Endothelial cell of umbilical vein (primary cell): Measurements from ENCODE around the gene RIBC2. TPM values are rescaled to one million over a fixed set of nuclear protein-coding genes. Genes with fewer than 3 reads are reported as not detected.

Experiments used
- BruUV-seq: library from RNA; stranded (reverse); fragments of 400-500 nt; replicated peaks from 2 replicates; lab custom pipeline; 2021; lab: Mats Ljungman, UMichigan
- CTCF ChIA-PET: fragments of 300-600, 350-600 bp; sonication (Branson Sonifier 250); formaldehyde crosslinking; loops from one replicate; lab custom pipeline; 2021; ENCODE audit warnings: antibody characterized with exemption, inconsistent platforms; lab: Charles Lee
- POLR2A ChIA-PET: fragments of 300-600, 350-600 bp; sonication (Branson Sonifier 250); formaldehyde crosslinking; loops from one replicate; lab custom pipeline; 2021; ENCODE audit warnings: antibody characterized with exemption, inconsistent platforms; lab: Charles Lee
- DNase-seq: peaks from one replicate; pipeline ENCODE4 v3.0.0-alpha.2; 2011; ENCODE audit warnings: low read depth, low spot score
- FAIRE-seq: peaks from 2 replicates; lab custom pipeline; 2011; peaks lifted over from hg19 to GRCh38; lab: Jason Lieb, UNC
- H2AFZ ChIP-seq: 2 replicates; pipeline ENCODE4 v1.6.0; 2012; ENCODE audit warnings: low read depth, low read length, control low read depth, inconsistent platforms
- H3K27ac ChIP-seq: 2 replicates; pipeline ENCODE4 v1.5.1; 2011; ENCODE audit warnings: low read depth, mild to moderate bottlenecking, control low read depth, low read length, moderate library complexity; ENCODE audit not compliant: insufficient read depth
- H3K27me3 ChIP-seq, 2 experiments: 2 replicates each; pipeline versions ENCODE4 v1.6.0 to v1.6.1; 2011; ENCODE audit warnings: low read length in 2 of 2, mixed read lengths in 1 of 2; ENCODE audit not compliant: control insufficient read depth in 2 of 2, insufficient read depth in 2 of 2
- H3K36me3 ChIP-seq, 2 experiments: 2 replicates in 1 of 2; 3 replicates in 1 of 2; pipeline ENCODE4 v1.5.1; 2011; ENCODE audit warnings: low read length in 2 of 2, mild to moderate bottlenecking in 1 of 2, moderate library complexity in 1 of 2; ENCODE audit not compliant: control insufficient read depth in 2 of 2, insufficient read depth in 2 of 2; ENCODE audit errors: extremely low read depth in 1 of 2
- H3K4me1 ChIP-seq: 3 replicates; pipeline ENCODE4 v1.5.1; 2011; ENCODE audit warnings: mild to moderate bottlenecking, low read length; ENCODE audit not compliant: control insufficient read depth, insufficient read depth; ENCODE audit errors: extremely low read depth
- H3K4me2 ChIP-seq: 2 replicates; pipeline ENCODE4 v1.6.1; 2011; ENCODE audit warnings: low read length, control low read depth, mixed read lengths; ENCODE audit not compliant: insufficient read depth
- H3K4me3 ChIP-seq, 3 experiments: fragments of 200-600 bp in 1 of 3; sonication (generic), shearing (Covaris generic) in 1 of 3; replicated peaks in 1 of 3; 2 replicates each; pipeline ENCODE4 v1.5.1; 2011 to 2016; ENCODE audit warnings: control low read depth in 3 of 3, low read length in 3 of 3, mild to moderate bottlenecking in 2 of 3, inconsistent platforms in 1 of 3, low read depth in 1 of 3, moderate library complexity in 1 of 3; ENCODE audit not compliant: insufficient read depth in 1 of 3
- H3K79me2 ChIP-seq: 2 replicates; pipeline ENCODE4 v1.6.0; 2012; ENCODE audit warnings: low read length, inconsistent platforms; ENCODE audit not compliant: control insufficient read depth, insufficient read depth
- H3K9ac ChIP-seq: replicated peaks from 2 replicates; pipeline ENCODE3; 2011; ENCODE audit warnings: low read length, control low read depth; ENCODE audit not compliant: insufficient read depth; ENCODE audit errors: extremely low read depth
- H3K9me1 ChIP-seq: replicated peaks from 3 replicates; pipeline ENCODE4 v1.6.0; 2011; ENCODE audit warnings: mild to moderate bottlenecking, low read length; ENCODE audit not compliant: control insufficient read depth, insufficient read depth; ENCODE audit errors: extremely low read depth
- H3K9me3 ChIP-seq: replicated peaks from 2 replicates; pipeline ENCODE4 v1.5.1; 2012; ENCODE audit warnings: low read length, inconsistent platforms; ENCODE audit not compliant: control insufficient read depth, insufficient read depth
- H4K20me1 ChIP-seq: replicated peaks from 2 replicates; pipeline ENCODE3; 2011; ENCODE audit warnings: mild to moderate bottlenecking, low read length; ENCODE audit not compliant: control insufficient read depth, insufficient read depth; ENCODE audit errors: extremely low read depth
- CTCF ChIP-seq, 2 donors: IDR thresholded peaks; 1 replicate in 1 of 2; 2 replicates in 1 of 2; pipeline ENCODE4 v1.5.1; 2011; ENCODE audit warnings: low read length in 2 of 2, mild to moderate bottlenecking in 2 of 2, moderate library complexity in 2 of 2, control low read depth in 1 of 2, inconsistent platforms in 1 of 2, low read depth in 1 of 2; ENCODE audit not compliant: insufficient read depth in 1 of 2; ENCODE audit errors: extremely low read depth in 1 of 2
- EZH2 ChIP-seq: IDR thresholded peaks from 2 replicates; pipeline ENCODE4 v1.6.1; 2012; ENCODE audit warnings: borderline replicate concordance, low read depth, mild to moderate bottlenecking, moderate library complexity, low read length, inconsistent platforms; ENCODE audit not compliant: severe bottlenecking
- FOS ChIP-seq: IDR thresholded peaks from 2 replicates; pipeline ENCODE4 v1.6.1; 2011; ENCODE audit warnings: mild to moderate bottlenecking, low read length, moderate library complexity, borderline replicate concordance; ENCODE audit not compliant: insufficient read depth
- GATA2 ChIP-seq: IDR thresholded peaks from 2 replicates; pipeline ENCODE4 v1.7.0; 2011; ENCODE audit warnings: low read depth, mild to moderate bottlenecking, moderate library complexity, mixed read lengths, low read length; ENCODE audit not compliant: insufficient read length, insufficient read depth
- JUN ChIP-seq: IDR thresholded peaks from 2 replicates; pipeline ENCODE4 v1.6.1; 2011; ENCODE audit warnings: borderline replicate concordance, low read depth; ENCODE audit not compliant: insufficient read length, insufficient read depth
- MAX ChIP-seq: IDR thresholded peaks from 2 replicates; pipeline ENCODE4 v1.6.1; 2011; ENCODE audit not compliant: insufficient read depth, insufficient read length
- MYC ChIP-seq: IDR thresholded peaks from one replicate; pipeline ENCODE4 v1.6.1; 2011; ENCODE audit warnings: mild to moderate bottlenecking, low read depth, low read length
- POLR2A ChIP-seq: IDR thresholded peaks from 2 replicates; pipeline ENCODE4 v1.6.1; 2012; ENCODE audit warnings: low read depth, mild to moderate bottlenecking, control low read depth, low read length
- POLR2AphosphoS5 ChIP-seq: IDR thresholded peaks from 2 replicates; pipeline ENCODE4 v1.6.1; 2012; ENCODE audit warnings: low read depth, mild to moderate bottlenecking, control low read depth, low read length, moderate library complexity; ENCODE audit not compliant: insufficient read depth
- dilution Hi-C: fragments of 300-500 bp; cut with MboI; formaldehyde crosslinking; loops from one replicate; pipeline ENCODE4 v1.15.0; 2019; ENCODE audit warnings: low sequenced_read_pairs; ENCODE audit not compliant: extremely low pct_ligation_motif_present
- intact Hi-C: fragments of 100-400 bp; cut with micrococcal nuclease; formaldehyde crosslinking; loops from one replicate; pipeline ENCODE4 v1.10.0; 2022
- polyA plus RNA-seq, 4 experiments: library from polyadenylated mRNA; depleted of rRNA in 3 of 4; stranded (reverse) in 3 of 4; unstranded in 1 of 4; fragments of >200 nt; gene quantifications; 2 replicates each; pipeline versions ENCODE4 v1.2.1 to v1.2.3, GENCODE V29; 2011 to 2012; ENCODE audit warnings: missing spikeins in 1 of 4
- total RNA-seq: library from RNA; stranded (reverse); gene quantifications from 2 replicates; pipeline ENCODE4 v1.2.3, GENCODE V29; 2021

The RIBC2 gene
- total and polyA plus RNA-seq, 2 donors (not counting 3 experiments of a cell fraction or from before 2014, with no cell fraction given): 1.2 to 5.7 TPM

- Histone ChIP-seq H3K36me3 (no peaks in the 10 kb centered on the region), H3K4me1 (no peaks in the 10 kb centered on the region), H3K4me3 (no peak overlapping the region), H3K27ac (no peak overlapping the region), H3K9ac (no peak overlapping the region), H2AFZ (no peak overlapping the region), H3K79me2 (no peaks in the 10 kb centered on the region), H3K4me2 (no peak overlapping the region), H3K9me3 (no peaks in the 10 kb centered on the region), H3K27me3 (peaks cover 0 to 3% of the 10 kb centered on the region in 2 experiments), H4K20me1 (no peaks in the 10 kb centered on the region), H3K9me1 (no peaks in the 10 kb centered on the region)
- dilution Hi-C loops: no loop called here
- FAIRE-seq (no peak), DNase-seq (no peak)
- TF ChIP-seq EZH2: no peak
- TF ChIP-seq POLR2A: no peak
- TF ChIP-seq MAX: no peak
- TF ChIP-seq POLR2AphosphoS5: no peak
- TF ChIP-seq CTCF (IDR thresholded peaks at IDR 0.05; ENCODE audit: extremely low read depth in 1 of 2, insufficient read depth in 1 of 2, low read depth in 1 of 2, low read length in 2 of 2): no peak
- TF ChIP-seq JUN: no peak
- no peak for TF ChIP-seq FOS
- no peak for TF ChIP-seq GATA2
- TF ChIP-seq MYC: no peak
- intact Hi-C loops: no loop called here
- no TSS peak for BruUV-seq
- POLR2A ChIA-PET: no interaction called here
- CTCF ChIA-PET: interaction anchor here (5.8 kb wide), 1 partner anchor 109 kb away, joined by 52 read pairs; no protein-coding TSS in a partner anchor
Measured at GRCh38 chr22:45444168-45444567, 30.7 kb downstream of the RIBC2 start.
